ENCODE measurements around the gene PYURF.

DNA sequence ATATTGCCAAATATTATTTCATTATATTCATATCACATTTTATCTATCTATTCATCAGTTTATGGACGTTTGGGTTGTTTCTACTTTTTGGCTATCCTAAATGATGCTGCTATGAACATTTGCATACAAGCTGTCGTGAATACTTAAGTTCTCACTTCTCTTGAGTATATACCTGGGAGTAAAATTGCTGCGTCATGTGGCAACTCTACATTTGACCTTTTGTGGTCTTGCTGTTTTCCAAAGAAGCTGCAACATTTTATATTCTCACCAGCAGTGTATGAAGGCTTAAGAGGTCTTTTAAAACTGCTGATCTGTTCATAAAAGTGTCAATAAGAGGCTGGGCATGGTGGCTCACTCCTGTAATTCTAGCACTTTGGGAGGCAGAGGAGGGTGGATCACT lies 5.8 kb downstream of the PYURF start:
- TF ChIP-seq CTCF (IDR thresholded peaks at IDR 0.05 in 2 of 3, conservative IDR thresholded peaks at IDR 0.05 in 1 of 3; ENCODE audit: borderline replicate concordance in 1 of 3, insufficient read depth in 1 of 3, low read depth in 2 of 3, low read length in 2 of 3) (no peak), SP1 (IDR thresholded peaks at IDR 0.05; ENCODE audit: low read depth) (no peak), CEBPB (IDR thresholded peaks at IDR 0.05; ENCODE audit: low read depth) (no peak), SRF (IDR thresholded peaks at IDR 0.05; ENCODE audit: low read depth) (no peak)
